Liver (tissue), 9 donors: Measurements from ENCODE around the gene ATP6V0E1. TPM values are rescaled to one million over a fixed set of nuclear protein-coding genes. Genes with fewer than 3 reads are reported as not detected.

Experiments
- DNase-seq: peaks from one replicate; pipeline ENCODE4 v3.0.0-alpha.2; 2017; ENCODE audit warnings: low spot score
- H3K27ac ChIP-seq, 2 donors: one replicate each; pipeline ENCODE4 v1.7.0; 2013; ENCODE audit warnings: inconsistent platforms in 2 of 2, low read length in 2 of 2, control low read depth in 1 of 2, low read depth in 1 of 2, mild to moderate bottlenecking in 1 of 2
- H3K27me3 ChIP-seq, 4 donors: one replicate each; pipeline versions ENCODE4 v1.6.1 to v1.7.0; 2013; ENCODE audit warnings: low read length in 3 of 4, inconsistent platforms in 1 of 4, mild to moderate bottlenecking in 1 of 4, moderate library complexity in 1 of 4; ENCODE audit not compliant: control insufficient read depth in 4 of 4, insufficient read depth in 4 of 4
- H3K36me3 ChIP-seq, 4 donors: one replicate each; pipeline versions ENCODE4 v1.6.1 to v1.7.0; 2013; ENCODE audit warnings: low read length in 3 of 4, mild to moderate bottlenecking in 3 of 4, low read depth in 1 of 4, moderate library complexity in 1 of 4; ENCODE audit not compliant: control insufficient read depth in 4 of 4, insufficient read depth in 3 of 4
- H3K4me1 ChIP-seq, 4 donors: one replicate each; pipeline versions ENCODE4 v1.6.1 to v1.7.0; 2013; ENCODE audit warnings: low read length in 3 of 4, mild to moderate bottlenecking in 3 of 4, moderate library complexity in 1 of 4; ENCODE audit not compliant: control insufficient read depth in 4 of 4, insufficient read depth in 4 of 4
- H3K4me3 ChIP-seq, 3 donors: one replicate each; pipeline versions ENCODE4 v1.6.1 to v1.7.0; 2013; ENCODE audit warnings: low read length in 3 of 3, control low read depth in 1 of 3, low read depth in 1 of 3, mild to moderate bottlenecking in 1 of 3
- H3K9ac ChIP-seq, 2 donors: one replicate each; pipeline ENCODE4 v1.7.0; 2013; ENCODE audit warnings: low read length in 2 of 2, mild to moderate bottlenecking in 2 of 2, moderate library complexity in 2 of 2, control low read depth in 1 of 2, low read depth in 1 of 2
- H3K9me3 ChIP-seq, 4 donors: one replicate each; pipeline versions ENCODE4 v1.6.1 to v1.7.0; 2013; ENCODE audit warnings: low read length in 3 of 4; ENCODE audit not compliant: control insufficient read depth in 4 of 4
- FOXA1 ChIP-seq: IDR thresholded peaks from 2 replicates; pipeline ENCODE4 v1.6.1; 2016; ENCODE audit warnings: antibody characterized with exemption
- FOXA2 ChIP-seq: IDR thresholded peaks from 2 replicates; pipeline ENCODE4 v1.6.1; 2016; ENCODE audit warnings: antibody characterized with exemption
- GABPA ChIP-seq, 2 donors: IDR thresholded peaks in 1 of 2; conservative IDR thresholded peaks in 1 of 2; 2 replicates each; pipeline ENCODE4 v1.6.1; 2016; ENCODE audit warnings: antibody characterized with exemption in 2 of 2, mild to moderate bottlenecking in 1 of 2, moderate library complexity in 1 of 2
- HNF4A ChIP-seq, 2 donors: conservative IDR thresholded peaks; 2 replicates each; pipeline ENCODE4 v1.6.1; 2016; ENCODE audit warnings: antibody characterized with exemption in 2 of 2, mild to moderate bottlenecking in 2 of 2
- HNF4G ChIP-seq: IDR thresholded peaks from 2 replicates; pipeline ENCODE4 v1.6.1; 2016; ENCODE audit warnings: antibody characterized with exemption
- JUND ChIP-seq, 2 donors: IDR thresholded peaks; 2 replicates each; pipeline ENCODE4 v1.6.1; 2016; ENCODE audit warnings: antibody characterized with exemption in 2 of 2
- NR2F2 ChIP-seq: IDR thresholded peaks from 2 replicates; pipeline ENCODE4 v1.6.1; 2016; ENCODE audit warnings: antibody characterized with exemption
- RAD21 ChIP-seq, 2 donors: IDR thresholded peaks; 2 replicates each; pipeline ENCODE4 v1.6.1; 2016; ENCODE audit warnings: antibody characterized with exemption in 2 of 2, mild to moderate bottlenecking in 2 of 2
- RXRA ChIP-seq, 2 donors: IDR thresholded peaks; 2 replicates each; pipeline ENCODE4 v1.6.1; 2017 to 2018; ENCODE audit warnings: antibody characterized with exemption in 2 of 2, mild to moderate bottlenecking in 1 of 2
- SP1 ChIP-seq: IDR thresholded peaks from 2 replicates; pipeline ENCODE4 v1.6.1; 2018; ENCODE audit warnings: antibody characterized with exemption, mild to moderate bottlenecking
- TAF1 ChIP-seq: conservative IDR thresholded peaks from 2 replicates; pipeline ENCODE4 v1.6.1; 2016; ENCODE audit warnings: antibody characterized with exemption, mild to moderate bottlenecking
- YY1 ChIP-seq: IDR thresholded peaks from 2 replicates; pipeline ENCODE4 v1.6.1; 2016; ENCODE audit warnings: antibody characterized with exemption, mild to moderate bottlenecking
- WGBS: extraction: QIAGEN DNeasy Blood & Tissue Kit; methylation state at CpG from one replicate; pipeline ENCODE4 v1.1.7; 2013; 5-methylcytosine and 5-hydroxymethylcytosine counted together
- polyA plus RNA-seq, 2 donors: library from polyadenylated mRNA; stranded (reverse) in 1 of 2; unstranded in 1 of 2; fragments of 200-250 nt in 1 of 2; fragments of >200 nt in 1 of 2; fragmentation: Nextera tagmentation in 1 of 2; extraction: Ambion mirVana in 1 of 2; gene quantifications; one replicate each; pipeline versions ENCODE4 v1.2.1 to v1.2.3, GENCODE V29; 2013 to 2015
- total RNA-seq, 2 donors: library from RNA; depleted of rRNA; stranded (reverse); fragments of >200 nt; gene quantifications; one replicate each; pipeline ENCODE4 v1.2.3, GENCODE V29; 2014
- TF ChIP-seq, protein P1 (sequence below): IDR thresholded peaks from 2 replicates; pipeline ENCODE4 v1.6.1; 2016; ENCODE audit warnings: antibody characterized with exemption, mild to moderate bottlenecking
- TF ChIP-seq, protein P2 (sequence below): IDR thresholded peaks from 2 replicates; pipeline ENCODE4 v1.6.1; 2016; ENCODE audit warnings: antibody characterized with exemption
- TF ChIP-seq, protein P3 (sequence below): IDR thresholded peaks from 2 replicates; pipeline ENCODE4 v1.6.1; 2016; ENCODE audit warnings: antibody characterized with exemption
- donor health status: healthy.
- donor health status: healthy.
- donor health status: healthy.
- donor health status: healthy.
- donor health status: healthy.

Gene ATP6V0E1
- total and polyA plus RNA-seq, 4 donors = 56.6 to 396 (median 111) TPM

DNA sequence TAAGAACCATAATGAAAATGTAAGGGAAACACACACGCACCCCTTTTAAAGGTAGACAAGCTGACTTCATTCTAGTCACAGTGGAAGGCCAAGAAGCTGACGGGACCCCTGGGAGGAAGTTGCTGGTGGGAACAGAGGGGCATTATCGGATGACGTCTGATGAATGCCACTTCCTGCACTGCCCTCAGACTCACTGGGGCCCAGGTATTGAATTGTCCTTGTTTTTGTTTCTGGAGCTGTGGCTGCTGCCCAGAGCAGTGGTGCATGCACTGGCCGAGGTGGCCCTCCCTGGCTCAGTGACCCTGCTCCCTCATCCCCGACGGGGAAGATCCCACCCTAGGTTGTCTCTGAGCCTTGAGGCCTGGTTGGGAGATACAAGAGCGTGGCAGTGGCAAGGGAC lies 39.7 kb upstream of the ATP6V0E1 start:
- 94% methylated on average over 8 of the region's 8 CpGs for WGBS
- no peak overlapping the region for H3K4me3 ChIP-seq
- no peaks in the 10 kb centered on the region for H3K27me3 ChIP-seq
- H3K9me3 ChIP-seq = no peaks in the 10 kb centered on the region
- TF ChIP-seq, protein P1, sequence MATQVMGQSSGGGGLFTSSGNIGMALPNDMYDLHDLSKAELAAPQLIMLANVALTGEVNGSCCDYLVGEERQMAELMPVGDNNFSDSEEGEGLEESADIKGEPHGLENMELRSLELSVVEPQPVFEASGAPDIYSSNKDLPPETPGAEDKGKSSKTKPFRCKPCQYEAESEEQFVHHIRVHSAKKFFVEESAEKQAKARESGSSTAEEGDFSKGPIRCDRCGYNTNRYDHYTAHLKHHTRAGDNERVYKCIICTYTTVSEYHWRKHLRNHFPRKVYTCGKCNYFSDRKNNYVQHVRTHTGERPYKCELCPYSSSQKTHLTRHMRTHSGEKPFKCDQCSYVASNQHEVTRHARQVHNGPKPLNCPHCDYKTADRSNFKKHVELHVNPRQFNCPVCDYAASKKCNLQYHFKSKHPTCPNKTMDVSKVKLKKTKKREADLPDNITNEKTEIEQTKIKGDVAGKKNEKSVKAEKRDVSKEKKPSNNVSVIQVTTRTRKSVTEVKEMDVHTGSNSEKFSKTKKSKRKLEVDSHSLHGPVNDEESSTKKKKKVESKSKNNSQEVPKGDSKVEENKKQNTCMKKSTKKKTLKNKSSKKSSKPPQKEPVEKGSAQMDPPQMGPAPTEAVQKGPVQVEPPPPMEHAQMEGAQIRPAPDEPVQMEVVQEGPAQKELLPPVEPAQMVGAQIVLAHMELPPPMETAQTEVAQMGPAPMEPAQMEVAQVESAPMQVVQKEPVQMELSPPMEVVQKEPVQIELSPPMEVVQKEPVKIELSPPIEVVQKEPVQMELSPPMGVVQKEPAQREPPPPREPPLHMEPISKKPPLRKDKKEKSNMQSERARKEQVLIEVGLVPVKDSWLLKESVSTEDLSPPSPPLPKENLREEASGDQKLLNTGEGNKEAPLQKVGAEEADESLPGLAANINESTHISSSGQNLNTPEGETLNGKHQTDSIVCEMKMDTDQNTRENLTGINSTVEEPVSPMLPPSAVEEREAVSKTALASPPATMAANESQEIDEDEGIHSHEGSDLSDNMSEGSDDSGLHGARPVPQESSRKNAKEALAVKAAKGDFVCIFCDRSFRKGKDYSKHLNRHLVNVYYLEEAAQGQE = no peak
- TF ChIP-seq NR2F2 = no peak
- TF ChIP-seq RAD21 (IDR thresholded peaks at IDR 0.05) = no peak
- TF ChIP-seq, protein P2, sequence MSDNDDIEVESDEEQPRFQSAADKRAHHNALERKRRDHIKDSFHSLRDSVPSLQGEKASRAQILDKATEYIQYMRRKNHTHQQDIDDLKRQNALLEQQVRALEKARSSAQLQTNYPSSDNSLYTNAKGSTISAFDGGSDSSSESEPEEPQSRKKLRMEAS = no peak
- no peak for TF ChIP-seq HNF4G
- no peak for TF ChIP-seq TAF1
- TF ChIP-seq SP1 = no peak
- TF ChIP-seq YY1 = no peak
- H3K9ac ChIP-seq = no peak overlapping the region
- H3K4me1 ChIP-seq = no peaks in the 10 kb centered on the region
- no peak for DNase-seq
- no peak overlapping the region for H3K27ac ChIP-seq
- H3K36me3 ChIP-seq = peaks cover 5 to 60% (median 19%) of the 10 kb centered on the region in 4 donors

DNA sequence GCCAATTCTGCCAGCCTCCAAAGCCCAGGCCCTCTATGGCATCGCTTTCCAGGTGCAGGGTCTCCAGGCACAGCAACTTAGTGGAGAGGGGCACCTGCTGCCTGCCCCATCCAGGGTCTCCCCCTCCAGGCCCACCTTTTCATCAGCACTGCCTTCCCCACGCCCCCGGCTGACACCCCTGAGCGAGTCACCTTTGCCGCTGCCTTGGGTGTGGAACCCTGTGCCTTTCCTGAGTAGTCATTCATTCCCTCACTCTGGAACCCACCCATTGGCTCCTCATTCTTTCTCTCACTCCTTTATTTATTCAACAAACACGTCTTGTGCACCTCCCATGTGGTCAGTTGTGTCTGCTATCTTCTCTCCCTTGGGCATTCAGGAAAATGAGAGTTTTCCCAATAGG lies 38.8 kb upstream of the ATP6V0E1 start:
- peaks cover 3 to 54% (median 17%) of the 10 kb centered on the region in 4 donors for H3K36me3 ChIP-seq
- no peaks in the 10 kb centered on the region for H3K27me3 ChIP-seq
- no peak for DNase-seq
- 86% methylated on average over 6 of the region's 6 CpGs for WGBS
- H3K4me1 ChIP-seq = no peaks in the 10 kb centered on the region
- TF ChIP-seq, protein P3, sequence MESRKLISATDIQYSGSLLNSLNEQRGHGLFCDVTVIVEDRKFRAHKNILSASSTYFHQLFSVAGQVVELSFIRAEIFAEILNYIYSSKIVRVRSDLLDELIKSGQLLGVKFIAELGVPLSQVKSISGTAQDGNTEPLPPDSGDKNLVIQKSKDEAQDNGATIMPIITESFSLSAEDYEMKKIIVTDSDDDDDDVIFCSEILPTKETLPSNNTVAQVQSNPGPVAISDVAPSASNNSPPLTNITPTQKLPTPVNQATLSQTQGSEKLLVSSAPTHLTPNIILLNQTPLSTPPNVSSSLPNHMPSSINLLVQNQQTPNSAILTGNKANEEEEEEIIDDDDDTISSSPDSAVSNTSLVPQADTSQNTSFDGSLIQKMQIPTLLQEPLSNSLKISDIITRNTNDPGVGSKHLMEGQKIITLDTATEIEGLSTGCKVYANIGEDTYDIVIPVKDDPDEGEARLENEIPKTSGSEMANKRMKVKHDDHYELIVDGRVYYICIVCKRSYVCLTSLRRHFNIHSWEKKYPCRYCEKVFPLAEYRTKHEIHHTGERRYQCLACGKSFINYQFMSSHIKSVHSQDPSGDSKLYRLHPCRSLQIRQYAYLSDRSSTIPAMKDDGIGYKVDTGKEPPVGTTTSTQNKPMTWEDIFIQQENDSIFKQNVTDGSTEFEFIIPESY = no peak
- no peak for TF ChIP-seq RAD21 (IDR thresholded peaks at IDR 0.05)
- no peak for TF ChIP-seq FOXA2
- TF ChIP-seq HNF4A (conservative IDR thresholded peaks at IDR 0.05) = no peak
- TF ChIP-seq GABPA (IDR thresholded peaks at IDR 0.05 in 1 of 2, conservative IDR thresholded peaks at IDR 0.05 in 1 of 2) = no peak
- TF ChIP-seq HNF4G = no peak
- TF ChIP-seq FOXA1 = no peak
- TF ChIP-seq JUND (IDR thresholded peaks at IDR 0.05) = no peak
- no peak for TF ChIP-seq NR2F2
- no peak for TF ChIP-seq RXRA (IDR thresholded peaks at IDR 0.05)
- TF ChIP-seq YY1 = no peak
- no peak overlapping the region for H3K9ac ChIP-seq
- H3K4me3 ChIP-seq = no peak overlapping the region
- no peak overlapping the region for H3K27ac ChIP-seq
- no peaks in the 10 kb centered on the region for H3K9me3 ChIP-seq
